Liver (tissue), 3 donors: ENCODE data around the gene PDHA2.

Experiments used
- HNF4G ChIP-seq: IDR thresholded peaks from 2 replicates; pipeline ENCODE4 v1.6.1; 2016; ENCODE audit warnings: antibody characterized with exemption
- TF ChIP-seq, protein P1 (sequence below): fragments of 150-350 bp; IDR thresholded peaks from 2 replicates; pipeline ENCODE4 v1.5.1; 2017; ENCODE audit warnings: improper control_type of control experiment, low read depth, low read length; ENCODE audit not compliant: missing input control
- TF ChIP-seq, protein P2 (sequence below): IDR thresholded peaks from 2 replicates; pipeline ENCODE4 v1.6.1; 2016; ENCODE audit warnings: antibody characterized with exemption
- TF ChIP-seq, protein P3 (sequence below): IDR thresholded peaks from 2 replicates; pipeline ENCODE4 v1.6.1; 2016; ENCODE audit warnings: antibody characterized with exemption, mild to moderate bottlenecking
- TF ChIP-seq, protein P4 (sequence below): IDR thresholded peaks from 2 replicates; pipeline ENCODE4 v1.6.1; 2016; ENCODE audit warnings: antibody characterized with exemption
- donor health status: healthy.
- donor health status: healthy.

DNA sequence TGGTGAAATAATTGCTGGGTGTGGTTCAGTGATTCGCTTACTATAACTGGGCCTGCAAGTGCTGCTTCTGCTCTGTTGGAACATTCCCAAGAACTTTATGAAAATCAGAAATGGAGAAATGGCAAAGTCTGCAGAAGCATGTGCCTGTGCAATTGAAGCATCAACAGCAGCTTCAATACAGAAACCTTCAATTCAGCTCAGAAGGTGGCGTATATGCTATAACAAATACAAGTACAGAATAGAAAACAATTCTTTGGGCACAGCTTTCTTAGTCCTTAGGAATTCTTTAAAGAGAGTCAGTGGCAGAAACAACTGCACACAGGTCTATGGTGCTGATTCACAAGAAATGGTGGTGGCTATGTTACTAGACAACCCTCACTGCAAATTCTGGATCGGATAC lies 18.0 kb upstream of the PDHA2 start:
- TF ChIP-seq, protein P1, sequence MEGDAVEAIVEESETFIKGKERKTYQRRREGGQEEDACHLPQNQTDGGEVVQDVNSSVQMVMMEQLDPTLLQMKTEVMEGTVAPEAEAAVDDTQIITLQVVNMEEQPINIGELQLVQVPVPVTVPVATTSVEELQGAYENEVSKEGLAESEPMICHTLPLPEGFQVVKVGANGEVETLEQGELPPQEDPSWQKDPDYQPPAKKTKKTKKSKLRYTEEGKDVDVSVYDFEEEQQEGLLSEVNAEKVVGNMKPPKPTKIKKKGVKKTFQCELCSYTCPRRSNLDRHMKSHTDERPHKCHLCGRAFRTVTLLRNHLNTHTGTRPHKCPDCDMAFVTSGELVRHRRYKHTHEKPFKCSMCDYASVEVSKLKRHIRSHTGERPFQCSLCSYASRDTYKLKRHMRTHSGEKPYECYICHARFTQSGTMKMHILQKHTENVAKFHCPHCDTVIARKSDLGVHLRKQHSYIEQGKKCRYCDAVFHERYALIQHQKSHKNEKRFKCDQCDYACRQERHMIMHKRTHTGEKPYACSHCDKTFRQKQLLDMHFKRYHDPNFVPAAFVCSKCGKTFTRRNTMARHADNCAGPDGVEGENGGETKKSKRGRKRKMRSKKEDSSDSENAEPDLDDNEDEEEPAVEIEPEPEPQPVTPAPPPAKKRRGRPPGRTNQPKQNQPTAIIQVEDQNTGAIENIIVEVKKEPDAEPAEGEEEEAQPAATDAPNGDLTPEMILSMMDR, result no peak
- TF ChIP-seq, protein P2, sequence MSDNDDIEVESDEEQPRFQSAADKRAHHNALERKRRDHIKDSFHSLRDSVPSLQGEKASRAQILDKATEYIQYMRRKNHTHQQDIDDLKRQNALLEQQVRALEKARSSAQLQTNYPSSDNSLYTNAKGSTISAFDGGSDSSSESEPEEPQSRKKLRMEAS, result no peak
- TF ChIP-seq, protein P3, sequence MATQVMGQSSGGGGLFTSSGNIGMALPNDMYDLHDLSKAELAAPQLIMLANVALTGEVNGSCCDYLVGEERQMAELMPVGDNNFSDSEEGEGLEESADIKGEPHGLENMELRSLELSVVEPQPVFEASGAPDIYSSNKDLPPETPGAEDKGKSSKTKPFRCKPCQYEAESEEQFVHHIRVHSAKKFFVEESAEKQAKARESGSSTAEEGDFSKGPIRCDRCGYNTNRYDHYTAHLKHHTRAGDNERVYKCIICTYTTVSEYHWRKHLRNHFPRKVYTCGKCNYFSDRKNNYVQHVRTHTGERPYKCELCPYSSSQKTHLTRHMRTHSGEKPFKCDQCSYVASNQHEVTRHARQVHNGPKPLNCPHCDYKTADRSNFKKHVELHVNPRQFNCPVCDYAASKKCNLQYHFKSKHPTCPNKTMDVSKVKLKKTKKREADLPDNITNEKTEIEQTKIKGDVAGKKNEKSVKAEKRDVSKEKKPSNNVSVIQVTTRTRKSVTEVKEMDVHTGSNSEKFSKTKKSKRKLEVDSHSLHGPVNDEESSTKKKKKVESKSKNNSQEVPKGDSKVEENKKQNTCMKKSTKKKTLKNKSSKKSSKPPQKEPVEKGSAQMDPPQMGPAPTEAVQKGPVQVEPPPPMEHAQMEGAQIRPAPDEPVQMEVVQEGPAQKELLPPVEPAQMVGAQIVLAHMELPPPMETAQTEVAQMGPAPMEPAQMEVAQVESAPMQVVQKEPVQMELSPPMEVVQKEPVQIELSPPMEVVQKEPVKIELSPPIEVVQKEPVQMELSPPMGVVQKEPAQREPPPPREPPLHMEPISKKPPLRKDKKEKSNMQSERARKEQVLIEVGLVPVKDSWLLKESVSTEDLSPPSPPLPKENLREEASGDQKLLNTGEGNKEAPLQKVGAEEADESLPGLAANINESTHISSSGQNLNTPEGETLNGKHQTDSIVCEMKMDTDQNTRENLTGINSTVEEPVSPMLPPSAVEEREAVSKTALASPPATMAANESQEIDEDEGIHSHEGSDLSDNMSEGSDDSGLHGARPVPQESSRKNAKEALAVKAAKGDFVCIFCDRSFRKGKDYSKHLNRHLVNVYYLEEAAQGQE, result no peak
- TF ChIP-seq HNF4G, result no peak
- TF ChIP-seq, protein P4, sequence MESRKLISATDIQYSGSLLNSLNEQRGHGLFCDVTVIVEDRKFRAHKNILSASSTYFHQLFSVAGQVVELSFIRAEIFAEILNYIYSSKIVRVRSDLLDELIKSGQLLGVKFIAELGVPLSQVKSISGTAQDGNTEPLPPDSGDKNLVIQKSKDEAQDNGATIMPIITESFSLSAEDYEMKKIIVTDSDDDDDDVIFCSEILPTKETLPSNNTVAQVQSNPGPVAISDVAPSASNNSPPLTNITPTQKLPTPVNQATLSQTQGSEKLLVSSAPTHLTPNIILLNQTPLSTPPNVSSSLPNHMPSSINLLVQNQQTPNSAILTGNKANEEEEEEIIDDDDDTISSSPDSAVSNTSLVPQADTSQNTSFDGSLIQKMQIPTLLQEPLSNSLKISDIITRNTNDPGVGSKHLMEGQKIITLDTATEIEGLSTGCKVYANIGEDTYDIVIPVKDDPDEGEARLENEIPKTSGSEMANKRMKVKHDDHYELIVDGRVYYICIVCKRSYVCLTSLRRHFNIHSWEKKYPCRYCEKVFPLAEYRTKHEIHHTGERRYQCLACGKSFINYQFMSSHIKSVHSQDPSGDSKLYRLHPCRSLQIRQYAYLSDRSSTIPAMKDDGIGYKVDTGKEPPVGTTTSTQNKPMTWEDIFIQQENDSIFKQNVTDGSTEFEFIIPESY, result no peak
